SU-DHL-6 (cell line): ENCODE measurements around the gene C1QC.

ENCODE experiments used
- EZH2phosphoT487 ChIP-seq: fragments of 200-600 bp; sonication (generic), shearing (Covaris generic); conservative IDR thresholded peaks from 2 replicates; pipeline ENCODE4 v1.6.1; 2018; ENCODE audit warnings: mild to moderate bottlenecking, antibody characterized with exemption, low read length, moderate library complexity, mixed read lengths
- TF ChIP-seq, protein P1 (sequence below): fragments of 200-600 bp; sonication (generic); IDR thresholded peaks from one replicate; pipeline ENCODE4 v1.5.1; 2017; ENCODE audit warnings: antibody characterized with exemption, mild to moderate bottlenecking, low read length, moderate library complexity; ENCODE audit not compliant: insufficient read depth, poor library complexity, severe bottlenecking

DNA sequence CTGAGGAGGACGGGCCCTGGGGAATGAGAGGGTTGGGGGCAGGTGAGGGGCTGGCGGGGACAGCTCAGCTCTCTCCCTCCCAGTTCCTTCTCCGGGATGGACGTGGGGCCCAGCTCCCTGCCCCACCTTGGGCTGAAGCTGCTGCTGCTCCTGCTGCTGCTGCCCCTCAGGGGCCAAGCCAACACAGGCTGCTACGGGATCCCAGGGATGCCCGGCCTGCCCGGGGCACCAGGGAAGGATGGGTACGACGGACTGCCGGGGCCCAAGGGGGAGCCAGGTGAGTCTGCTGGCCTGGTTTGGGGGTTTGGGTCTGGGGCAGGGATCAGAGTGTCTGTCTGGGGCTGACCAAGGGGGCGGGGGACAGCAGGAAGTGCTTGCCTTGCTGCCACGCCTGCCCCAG, 495 bp downstream of the C1QC start:
- TF ChIP-seq, protein P1, sequence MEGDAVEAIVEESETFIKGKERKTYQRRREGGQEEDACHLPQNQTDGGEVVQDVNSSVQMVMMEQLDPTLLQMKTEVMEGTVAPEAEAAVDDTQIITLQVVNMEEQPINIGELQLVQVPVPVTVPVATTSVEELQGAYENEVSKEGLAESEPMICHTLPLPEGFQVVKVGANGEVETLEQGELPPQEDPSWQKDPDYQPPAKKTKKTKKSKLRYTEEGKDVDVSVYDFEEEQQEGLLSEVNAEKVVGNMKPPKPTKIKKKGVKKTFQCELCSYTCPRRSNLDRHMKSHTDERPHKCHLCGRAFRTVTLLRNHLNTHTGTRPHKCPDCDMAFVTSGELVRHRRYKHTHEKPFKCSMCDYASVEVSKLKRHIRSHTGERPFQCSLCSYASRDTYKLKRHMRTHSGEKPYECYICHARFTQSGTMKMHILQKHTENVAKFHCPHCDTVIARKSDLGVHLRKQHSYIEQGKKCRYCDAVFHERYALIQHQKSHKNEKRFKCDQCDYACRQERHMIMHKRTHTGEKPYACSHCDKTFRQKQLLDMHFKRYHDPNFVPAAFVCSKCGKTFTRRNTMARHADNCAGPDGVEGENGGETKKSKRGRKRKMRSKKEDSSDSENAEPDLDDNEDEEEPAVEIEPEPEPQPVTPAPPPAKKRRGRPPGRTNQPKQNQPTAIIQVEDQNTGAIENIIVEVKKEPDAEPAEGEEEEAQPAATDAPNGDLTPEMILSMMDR, result no peak
- no peak for TF ChIP-seq EZH2phosphoT487
